NCI-H748 treated with DMSO at 0.1 percent for 48 hours (cell line): ENCODE measurements around the gene ZNF367.

ENCODE experiments used
- DNase-seq: peaks from one replicate; lab custom pipeline; 2025; lab: John Stamatoyannopoulos, UW

ZNF367 gene

GRCh38 chr9:96418083-96418919, at the start of gene ZNF367:
ZNF367 (minus strand) TSS chr9:96418370; CDS start chr9:96418032, 338 bp downstream.
- DNase-seq, result peak; percentile 94

- DNase-seq, result no peak
These were observed 49.6 kb upstream of the ZNF367 start for GRCh38 chr9:96467784-96468183.

DNA sequence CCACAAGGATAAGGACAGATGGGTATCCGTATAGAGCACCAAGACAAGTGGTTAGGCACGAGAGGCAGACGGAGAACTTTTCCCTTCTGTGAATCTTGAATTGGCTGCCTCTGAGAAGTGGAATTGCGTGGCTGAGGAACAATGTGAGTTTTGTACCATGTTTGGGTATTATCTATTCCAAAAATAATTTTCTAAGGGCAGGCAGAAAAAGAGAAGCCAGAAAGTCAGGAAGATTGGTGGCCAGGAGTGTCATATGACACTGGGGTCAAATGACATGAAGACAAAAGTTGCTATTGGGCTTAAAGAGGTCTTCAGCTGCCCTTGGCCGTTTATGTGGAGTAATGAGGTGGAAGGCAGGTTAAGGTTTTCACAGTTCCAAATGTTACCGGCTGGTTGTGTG, 46.3 kb upstream of the ZNF367 start:
- no peak for DNase-seq

- no peak for DNase-seq
These were observed 44.4 kb upstream of the ZNF367 start for GRCh38 chr9:96462541-96462940.

GRCh38 chr9:96461336-96461735, 43.2 kb upstream of the ZNF367 start:
- DNase-seq, result no peak

GRCh38 chr9:96460882-96461281, 42.7 kb upstream of the ZNF367 start:
- DNase-seq, result no peak

GRCh38 chr9:96460470-96460869, 42.3 kb upstream of the ZNF367 start:
- no peak for DNase-seq

DNA sequence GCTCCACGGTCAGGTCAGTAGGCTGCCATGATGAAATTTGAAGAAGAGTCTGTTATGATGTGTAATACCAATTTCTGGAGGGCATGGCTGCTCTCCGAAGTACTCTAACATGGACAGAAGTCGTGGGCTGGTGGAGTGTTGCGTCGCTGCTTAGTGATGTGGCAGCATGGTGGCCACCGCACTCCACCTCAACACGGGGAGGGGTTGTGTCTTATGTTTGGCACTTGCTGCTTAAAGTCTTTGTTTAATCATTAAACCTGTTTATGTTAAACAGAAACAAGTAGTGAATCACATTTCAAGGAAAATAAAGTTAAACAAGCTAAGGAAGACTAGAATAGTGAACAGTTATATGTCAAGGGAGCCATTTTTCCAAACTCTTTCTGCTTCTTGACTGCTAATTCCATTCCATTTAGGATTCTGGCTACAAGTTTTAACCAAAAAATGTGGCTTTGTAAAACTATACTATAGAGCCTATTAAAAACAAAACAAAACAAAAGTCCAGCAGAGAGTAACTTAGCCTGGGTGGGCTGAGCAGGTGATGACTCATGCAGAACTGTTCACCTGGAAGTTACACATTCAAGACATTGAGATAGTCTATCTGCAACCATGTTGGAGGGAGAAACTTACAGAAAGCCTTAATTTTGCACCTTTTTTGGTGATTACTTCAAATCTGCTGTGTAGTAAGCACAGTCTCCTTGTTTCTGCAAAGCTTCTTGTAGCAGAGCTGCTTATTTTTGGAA, 41.3 kb upstream of the ZNF367 start:
- DNase-seq, result no peak

DNA sequence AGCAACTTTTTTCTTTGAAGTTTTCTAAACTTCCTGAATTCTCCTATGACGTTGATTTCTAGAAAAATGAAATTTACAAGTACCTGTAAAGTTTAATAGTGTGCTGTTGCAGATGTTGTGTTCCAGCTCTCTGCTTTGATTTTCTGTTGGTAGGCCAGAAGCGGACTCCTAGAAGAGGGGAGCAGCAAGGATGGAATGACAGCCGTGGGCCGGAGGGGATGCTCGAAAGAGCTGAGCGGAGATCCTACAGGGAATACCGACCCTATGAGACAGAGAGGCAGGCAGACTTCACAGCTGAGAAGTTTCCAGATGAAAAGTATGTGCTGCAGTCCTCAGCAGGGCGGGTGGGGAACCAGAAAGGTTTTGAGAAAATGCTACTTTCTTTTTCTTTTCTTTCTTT, 40.1 kb upstream of the ZNF367 start:
- no peak for DNase-seq

- DNase-seq, result no peak
These were observed 39.1 kb upstream of the ZNF367 start for GRCh38 chr9:96457266-96457665.

GRCh38 chr9:96453625-96454024, 35.5 kb upstream of the ZNF367 start:
- DNase-seq, result no peak

- peak; percentile 50 for DNase-seq
These were observed 32.7 kb upstream of the ZNF367 start for GRCh38 chr9:96450613-96451528.

DNA sequence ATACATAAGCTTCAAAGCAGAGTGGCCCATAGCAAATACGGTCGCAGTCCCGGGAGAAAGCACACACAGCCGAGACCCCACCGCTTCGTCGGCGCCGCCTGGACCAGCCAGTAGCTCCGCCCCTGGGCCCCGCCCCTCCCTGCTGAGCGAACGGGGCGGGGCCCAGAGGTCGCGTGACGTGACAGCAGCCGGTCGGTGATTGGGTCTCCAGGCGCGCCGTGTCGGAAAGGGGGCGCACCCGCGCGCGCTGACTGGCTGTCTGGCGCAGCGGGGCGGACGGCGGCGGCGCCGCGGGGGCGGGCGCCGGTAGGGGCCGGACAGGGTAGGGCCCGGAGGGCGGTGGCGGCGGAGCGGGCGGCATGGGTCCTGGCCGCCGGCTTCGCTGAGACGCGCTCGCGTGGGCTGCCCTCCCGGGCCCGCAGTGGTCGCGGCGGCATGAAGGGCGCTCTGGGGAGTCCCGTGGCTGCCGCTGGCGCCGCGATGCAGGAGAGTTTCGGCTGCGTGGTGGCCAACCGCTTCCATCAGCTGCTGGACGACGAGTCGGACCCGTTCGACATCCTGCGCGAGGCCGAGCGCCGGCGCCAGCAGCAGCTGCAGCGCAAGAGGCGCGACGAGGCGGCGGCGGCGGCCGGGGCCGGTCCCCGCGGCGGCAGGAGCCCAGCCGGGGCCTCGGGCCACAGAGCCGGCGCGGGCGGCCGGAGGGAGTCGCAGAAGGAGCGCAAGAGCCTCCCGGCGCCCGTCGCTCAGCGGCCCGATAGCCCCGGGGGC, 31.9 kb upstream of the ZNF367 start, which contains the start of gene HABP4:
Gene HABP4 (plus strand): TSS at position 325 of the 768 bp plus-strand sequence. CDS start 111 bp downstream, at position 436.
- peak; percentile 91 for DNase-seq

DNA sequence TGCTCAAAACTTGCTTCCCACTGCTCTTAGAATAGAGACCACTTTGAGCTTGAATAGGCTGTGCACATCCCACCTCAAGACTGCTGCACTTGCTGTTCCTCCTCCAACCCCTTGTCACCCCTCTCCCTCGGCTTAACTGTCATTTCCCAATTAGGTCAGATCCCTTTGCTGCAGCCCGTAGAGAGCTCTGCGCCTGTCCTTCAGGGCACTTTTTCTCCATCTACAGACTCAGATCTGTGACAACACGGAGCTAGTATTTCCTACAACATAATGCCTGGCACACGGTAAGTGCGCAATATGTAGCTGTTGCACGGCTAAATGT, 31.3 kb upstream of the ZNF367 start:
- DNase-seq, result no peak

- DNase-seq, result no peak
These were observed 30.5 kb upstream of the ZNF367 start for GRCh38 chr9:96448546-96449170.

GRCh38 chr9:96447406-96447805, 29.2 kb upstream of the ZNF367 start:
- DNase-seq, result no peak

GRCh38 chr9:96442491-96442890, 24.3 kb upstream of the ZNF367 start:
- no peak for DNase-seq

GRCh38 chr9:96441798-96442445, 23.8 kb upstream of the ZNF367 start:
- peak; percentile 25 for DNase-seq

- DNase-seq, result no peak
These were observed 22.6 kb upstream of the ZNF367 start for GRCh38 chr9:96440671-96441199.

DNA sequence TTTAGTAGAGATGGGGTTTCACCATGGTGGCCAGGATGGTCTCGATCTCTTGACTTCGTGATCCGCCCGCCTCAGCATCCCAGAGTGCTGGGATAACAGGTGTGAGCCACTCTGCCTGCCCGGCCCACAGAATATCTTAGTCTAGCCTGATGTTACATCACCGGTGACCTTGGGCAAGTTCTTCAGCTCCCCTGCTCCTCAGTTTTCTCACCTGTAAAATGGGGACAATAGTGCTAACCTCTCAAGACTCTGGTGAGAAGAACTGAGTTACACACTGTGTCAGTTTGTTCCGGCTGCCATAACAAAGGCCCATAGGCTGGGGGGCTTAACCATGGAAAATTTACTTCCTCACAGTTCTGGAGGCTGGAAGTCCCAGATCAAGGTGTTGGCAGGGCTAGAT, 19.3 kb upstream of the ZNF367 start:
- DNase-seq, result no peak
